ENCODE data around the gene SPRR2A. TPM values are rescaled to one million over a fixed set of nuclear protein-coding genes. Genes with fewer than 3 reads are reported as not detected.

The SPRR2A gene
- total RNA-seq, 1 experiment from 2014 or later, result 7.0 TPM

GRCh38 chr1:153049211-153049610 lies 8.1 kb downstream of the SPRR2A start:
- H3K27me3 Mint-ChIP-seq (ENCODE audit: insufficient read depth, unreplicated experiment), result no peaks in the 10 kb centered on the region
- H3K4me1 Mint-ChIP-seq (ENCODE audit: insufficient read depth, unreplicated experiment), result peaks cover 14% of the 10 kb centered on the region
- POLR2A ChIA-PET, result interaction anchor here (0.9 kb wide), 1 partner anchor 8 kb away, joined by 3 read pairs; the partner anchor contains the start of gene SPRR2A
- H3K9me3 Mint-ChIP-seq (ENCODE audit: unreplicated experiment), result peaks cover 33% of the 10 kb centered on the region
- H3K4me3 Mint-ChIP-seq (ENCODE audit: unreplicated experiment), result no peak overlapping the region
- BruUV-seq (replicated peaks), result no TSS peak
- H3K27ac Mint-ChIP-seq (ENCODE audit: low read depth, unreplicated experiment), result no peak overlapping the region
- CTCF ChIA-PET, result no interaction called here
- intact Hi-C loops (cut with micrococcal nuclease), result no loop called here
- no peak for TF ChIP-seq CTCF (IDR thresholded peaks at IDR 0.05; ENCODE audit: unreplicated experiment)
- DNase-seq (ENCODE audit: unreplicated experiment), result no peak
- no peaks in the 10 kb centered on the region for H3K36me3 Mint-ChIP-seq (ENCODE audit: insufficient read depth, unreplicated experiment)

- TF ChIP-seq CTCF (IDR thresholded peaks at IDR 0.05; ENCODE audit: unreplicated experiment), result no peak
- H3K27me3 Mint-ChIP-seq (ENCODE audit: insufficient read depth, unreplicated experiment), result no peaks in the 10 kb centered on the region
- intact Hi-C loops (cut with micrococcal nuclease), result loop anchor here (1.0 kb wide), 1 partner anchor 59 kb away; no protein-coding TSS in a partner anchor
These were observed 16.2 kb downstream of the SPRR2A start, which contains the start of gene SPRR2D for GRCh38 chr1:153040950-153041631. TSS of gene SPRR2D (minus strand) at chr1:153041120. CDS start at chr1:153040346, 774 bp downstream.

GRCh38 chr1:153035211-153035610 lies 22.1 kb downstream of the SPRR2A start:
- intact Hi-C loops (cut with micrococcal nuclease), result loop anchor here (10.0 kb wide), 2 partner anchors 290 to 380 kb away; no protein-coding TSS in a partner anchor

More at GRCh38 chr1:153040950-153041631, 16.2 kb downstream of the SPRR2A start, which contains the start of gene SPRR2D:
- Mint-ChIP-seq H3K4me3 (ENCODE audit: unreplicated experiment) (peak within 1 kb of the TSS; percentile 37), H3K4me1 (ENCODE audit: insufficient read depth, unreplicated experiment) (peaks cover 30% of the 10 kb centered on the region), H3K9me3 (ENCODE audit: unreplicated experiment) (no peaks in the 10 kb centered on the region), H3K27ac (ENCODE audit: low read depth, unreplicated experiment) (peak within 1 kb of the TSS; percentile 89), H3K36me3 (ENCODE audit: insufficient read depth, unreplicated experiment) (no peaks in the 10 kb centered on the region)
- ChIA-PET POLR2A (interaction anchor here (0.6 to 1.2 kb wide), 3 partner anchors 15 to 155 kb away, joined by 3 read pairs; no protein-coding TSS in a partner anchor), CTCF (interaction anchor here (0.6 to 2.2 kb wide), 6 partner anchors 8 to 306 kb away, joined by 3 to 8 read pairs (median 4); no protein-coding TSS in a partner anchor)
- no TSS peak for BruUV-seq (replicated peaks)
- peak; percentile 54 for DNase-seq (ENCODE audit: unreplicated experiment)

More at GRCh38 chr1:153035211-153035610, 22.1 kb downstream of the SPRR2A start:
- Mint-ChIP-seq H3K4me1 (ENCODE audit: insufficient read depth, unreplicated experiment) (peaks cover 19% of the 10 kb centered on the region), H3K4me3 (ENCODE audit: unreplicated experiment) (no peak overlapping the region), H3K36me3 (ENCODE audit: insufficient read depth, unreplicated experiment) (no peaks in the 10 kb centered on the region), H3K9me3 (ENCODE audit: unreplicated experiment) (no peaks in the 10 kb centered on the region), H3K27me3 (ENCODE audit: insufficient read depth, unreplicated experiment) (no peaks in the 10 kb centered on the region), H3K27ac (ENCODE audit: low read depth, unreplicated experiment) (no peak overlapping the region)
- BruUV-seq (replicated peaks), result no TSS peak
- CTCF ChIA-PET, result interaction anchor here (2.3 to 6.6 kb wide), 2 partner anchors 158 to 164 kb away, joined by 13 to 61 read pairs; no protein-coding TSS in a partner anchor
- DNase-seq (ENCODE audit: unreplicated experiment), result no peak
- no peak for TF ChIP-seq CTCF (IDR thresholded peaks at IDR 0.05; ENCODE audit: unreplicated experiment)
- POLR2A ChIA-PET, result interaction anchor here (0.6 to 5.2 kb wide), 3 partner anchors 11 to 109 kb away, joined by 3 to 30 read pairs (median 4); no protein-coding TSS in a partner anchor

Data from MCF 10A (cell line).